ENCODE results near the gene MAJIN. TPM values are rescaled to one million over a fixed set of nuclear protein-coding genes. Genes with fewer than 3 reads are reported as not detected.

The MAJIN gene
- total RNA-seq, 4 donors from 2014 or later, result not detected

- Histone ChIP-seq H3K27me3 (no peaks in the 10 kb centered on the region), H3K27ac (no peak overlapping the region), H3K4me1 (peaks cover 14 to 18% of the 10 kb centered on the region in 2 donors), H3K36me3 (peaks cover 0 to 45% of the 10 kb centered on the region in 2 donors), H3K4me3 (no peak overlapping the region), H3K9me3 (no peaks in the 10 kb centered on the region)
- intact Hi-C loops (cut with DNase I; ENCODE audit: low total_unique reads), result no loop called here
- TF ChIP-seq, protein P1, sequence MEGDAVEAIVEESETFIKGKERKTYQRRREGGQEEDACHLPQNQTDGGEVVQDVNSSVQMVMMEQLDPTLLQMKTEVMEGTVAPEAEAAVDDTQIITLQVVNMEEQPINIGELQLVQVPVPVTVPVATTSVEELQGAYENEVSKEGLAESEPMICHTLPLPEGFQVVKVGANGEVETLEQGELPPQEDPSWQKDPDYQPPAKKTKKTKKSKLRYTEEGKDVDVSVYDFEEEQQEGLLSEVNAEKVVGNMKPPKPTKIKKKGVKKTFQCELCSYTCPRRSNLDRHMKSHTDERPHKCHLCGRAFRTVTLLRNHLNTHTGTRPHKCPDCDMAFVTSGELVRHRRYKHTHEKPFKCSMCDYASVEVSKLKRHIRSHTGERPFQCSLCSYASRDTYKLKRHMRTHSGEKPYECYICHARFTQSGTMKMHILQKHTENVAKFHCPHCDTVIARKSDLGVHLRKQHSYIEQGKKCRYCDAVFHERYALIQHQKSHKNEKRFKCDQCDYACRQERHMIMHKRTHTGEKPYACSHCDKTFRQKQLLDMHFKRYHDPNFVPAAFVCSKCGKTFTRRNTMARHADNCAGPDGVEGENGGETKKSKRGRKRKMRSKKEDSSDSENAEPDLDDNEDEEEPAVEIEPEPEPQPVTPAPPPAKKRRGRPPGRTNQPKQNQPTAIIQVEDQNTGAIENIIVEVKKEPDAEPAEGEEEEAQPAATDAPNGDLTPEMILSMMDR (IDR thresholded peaks at IDR 0.05 in 4 of 5, conservative IDR thresholded peaks at IDR 0.05 in 1 of 5), result no peak
- TF ChIP-seq POLR2A (IDR thresholded peaks at IDR 0.05), result no peak
- ATAC-seq (no peak), DNase-seq (no peak)
- in situ Hi-C loops (cut with MboI; ENCODE audit: low sequenced_read_pairs in 4 of 4), result no loop called here
Measured at GRCh38 chr11:65017937-65018336, 46.0 kb upstream of the MAJIN start.

DNA sequence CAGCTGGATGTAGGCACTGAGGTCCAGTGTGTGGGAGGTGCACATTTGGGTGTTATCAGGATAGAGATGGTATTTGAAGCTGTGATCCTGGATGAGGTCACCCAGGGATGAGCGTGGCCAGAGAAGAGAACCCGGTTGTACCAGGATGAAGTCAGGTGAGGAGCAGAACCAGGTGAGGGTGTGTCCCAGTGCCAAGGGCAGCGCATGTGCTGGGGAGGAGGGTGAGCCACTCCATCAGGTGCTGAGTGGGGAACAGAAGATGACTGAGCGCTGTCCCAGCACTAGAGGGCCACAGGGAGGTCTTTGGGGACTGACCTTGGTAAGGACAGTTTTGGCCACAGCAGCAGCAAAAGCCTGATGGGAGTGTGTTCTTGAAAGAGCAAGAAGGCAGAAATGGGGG lies 44.8 kb upstream of the MAJIN start:
- in situ Hi-C loops (cut with MboI; ENCODE audit: low sequenced_read_pairs in 4 of 4), result no loop called here
- Histone ChIP-seq H3K4me3 (no peak overlapping the region), H3K4me1 (peaks cover 14 to 18% of the 10 kb centered on the region in 2 donors), H3K9me3 (no peaks in the 10 kb centered on the region), H3K27me3 (no peaks in the 10 kb centered on the region), H3K36me3 (peaks cover 0 to 38% of the 10 kb centered on the region in 2 donors), H3K27ac (no peak overlapping the region)
- DNase-seq (no peak), ATAC-seq (no peak)
- intact Hi-C loops (cut with DNase I; ENCODE audit: low total_unique reads), result no loop called here
- no peak for TF ChIP-seq POLR2A (IDR thresholded peaks at IDR 0.05)

- TF ChIP-seq POLR2A (IDR thresholded peaks at IDR 0.05), result no peak
- TF ChIP-seq, protein P1 (IDR thresholded peaks at IDR 0.05 in 4 of 5, conservative IDR thresholded peaks at IDR 0.05 in 1 of 5), result no peak
- in situ Hi-C loops (cut with MboI; ENCODE audit: low sequenced_read_pairs in 4 of 4), result no loop called here
- peaks cover 14 to 18% of the 10 kb centered on the region in 2 donors for H3K4me1 ChIP-seq
- ATAC-seq (peak; percentile 18 to 26), DNase-seq (peak; percentile 8 to 42)
- no peaks in the 10 kb centered on the region for H3K27me3 ChIP-seq
- H3K36me3 ChIP-seq, result peaks cover 0 to 19% of the 10 kb centered on the region in 2 donors
- intact Hi-C loops (cut with DNase I; ENCODE audit: low total_unique reads), result loop anchor here (1.0 to 5.0 kb wide), 8 partner anchors 13 to 903 kb away; partner anchors contain the start of genes ATG2A, C11orf68, CAPN1 and DRAP1
- H3K9me3 ChIP-seq, result no peaks in the 10 kb centered on the region
- peak overlapping the region; percentile 95 to 100 (median 97) for H3K27ac ChIP-seq
- peak overlapping the region; percentile 78 to 99 (median 87) for H3K4me3 ChIP-seq
Measured at GRCh38 chr11:65014726-65015227, 42.9 kb upstream of the MAJIN start.

DNA sequence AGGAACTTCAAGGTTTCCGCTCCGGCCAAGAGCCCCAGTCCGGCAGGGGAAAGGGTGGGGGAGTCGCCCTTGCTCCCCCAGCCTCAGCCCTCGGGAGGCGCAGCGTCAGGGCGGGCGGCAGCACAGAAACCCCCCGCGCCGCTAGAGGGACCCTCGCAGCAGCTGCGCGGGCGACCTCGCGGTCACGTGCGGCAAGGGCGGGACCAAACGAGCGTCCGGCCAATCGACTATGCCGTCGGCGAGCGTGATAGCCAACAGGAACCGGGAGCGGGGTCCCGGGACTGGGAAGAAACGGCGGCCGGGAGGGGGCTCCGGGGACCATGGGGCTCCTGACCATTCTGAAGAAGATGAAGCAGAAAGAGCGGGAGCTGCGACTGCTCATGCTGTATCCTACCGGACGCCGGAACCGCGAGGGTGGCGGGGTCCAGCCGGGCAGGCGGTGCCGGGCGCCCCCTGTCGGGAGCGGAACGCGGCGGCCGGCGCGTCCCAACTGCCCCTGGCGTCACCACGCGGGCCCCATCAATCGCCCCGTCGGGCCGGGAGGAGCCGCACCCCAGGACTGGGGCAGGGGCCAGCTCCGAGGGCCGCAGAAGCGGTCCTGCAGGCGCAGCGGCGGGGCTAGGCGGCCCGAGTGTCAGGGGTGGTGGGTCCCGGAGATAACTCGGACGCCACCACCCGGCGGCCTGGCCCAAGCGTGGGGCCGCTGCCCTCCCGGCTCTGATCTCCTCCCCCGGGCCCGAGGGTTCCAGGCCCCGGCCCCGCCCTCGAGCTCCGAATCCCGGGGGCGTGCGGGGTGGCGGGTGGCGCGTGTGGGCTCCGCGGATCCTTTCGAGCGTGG lies 42.2 kb upstream of the MAJIN start, which contains the start of gene ARL2:
Gene ARL2, plus strand, starts transcription at position 273 of the 838 bp plus-strand sequence. Its CDS starts 48 bp downstream, at position 321.
- peak; percentile 95 for ATAC-seq
- peaks cover 14 to 18% of the 10 kb centered on the region in 2 donors for H3K4me1 ChIP-seq
- in situ Hi-C loops (cut with MboI; ENCODE audit: low sequenced_read_pairs in 4 of 4) (no loop called here), intact Hi-C loops (cut with DNase I; ENCODE audit: low total_unique reads) (loop anchor here (1.0 to 5.0 kb wide), 9 partner anchors 13 to 903 kb away; partner anchors contain the start of genes ATG2A, C11orf68, CAPN1 and CDCA5)
- H3K36me3 ChIP-seq, result peaks cover 0 to 13% of the 10 kb centered on the region in 2 donors
- peak; percentile 79 to 88 for DNase-seq
- peak within 1 kb of the TSS; percentile 95 to 100 (median 97) for H3K27ac ChIP-seq
- peak within 1 kb of the TSS; percentile 78 to 99 (median 87) for H3K4me3 ChIP-seq
- H3K27me3 ChIP-seq, result no peaks in the 10 kb centered on the region
- TF ChIP-seq, protein P1 (IDR thresholded peaks at IDR 0.05 in 4 of 5, conservative IDR thresholded peaks at IDR 0.05 in 1 of 5), result peak; percentile 76 to 94 (median 90)
- TF ChIP-seq POLR2A (IDR thresholded peaks at IDR 0.05), result peak; percentile 28 to 54
- H3K9me3 ChIP-seq, result no peaks in the 10 kb centered on the region
